HepG2 (cell line): ENCODE measurements around the gene GAREM1. TPM values are rescaled to one million over a fixed set of nuclear protein-coding genes. Genes with fewer than 3 reads are reported as not detected.

Experiments
- ATAC-seq: fragments of 200-7000 bp; cut with Tn5 transposase; 3 replicates; pipeline ENCODE4 v1.9.1; 2020; ENCODE audit warnings: mild to moderate bottlenecking, moderate library complexity
- BruUV-seq: library from RNA; stranded (reverse); fragments of 400-500 nt; replicated peaks from 2 replicates; lab custom pipeline; 2021; lab: Mats Ljungman, UMichigan
- CTCF ChIA-PET: fragments of 300-600 bp; formaldehyde crosslinking; extraction: SDS; loops from one replicate; lab custom pipeline; 2021; ENCODE audit warnings: low total read pairs, inconsistent platforms, low intra/inter-chr PET ratio; lab: Yijun Ruan, JAX
- POLR2A ChIA-PET: fragments of 350-600 bp; sonication (Branson Sonifier 250); formaldehyde crosslinking; loops from one replicate; lab custom pipeline; 2020; ENCODE audit warnings: antibody characterized with exemption, inconsistent platforms; lab: Yijun Ruan, JAX
- DNase-seq: peaks from one replicate; pipeline ENCODE4 v3.0.0-alpha.2; 2015; ENCODE audit warnings: low spot score
- FAIRE-seq: peaks from 3 replicates; lab custom pipeline; 2011; peaks lifted over from hg19 to GRCh38; lab: Jason Lieb, UNC
- H2AFZ ChIP-seq: one replicate; pipeline ENCODE4 v1.6.1; 2011; ENCODE audit warnings: low read length, inconsistent platforms
- H3K27ac ChIP-seq: fragments of 300-600 bp; 3 replicates; pipeline ENCODE4 v1.8.0; 2011; ENCODE audit warnings: mixed run types, mild to moderate bottlenecking, mixed read lengths, low read length, inconsistent platforms; ENCODE audit not compliant: insufficient read depth; ENCODE audit errors: extremely low read length
- H3K27me3 ChIP-seq, 2 experiments: fragments of 200-600 bp in 1 of 2; 2 replicates in 1 of 2; 3 replicates in 1 of 2; pipeline versions ENCODE4 v1.6.0 to v1.8.0; 2011; ENCODE audit warnings: low read length in 2 of 2, mild to moderate bottlenecking in 2 of 2, moderate library complexity in 2 of 2, inconsistent platforms in 1 of 2; ENCODE audit not compliant: insufficient read depth in 2 of 2, control insufficient read depth in 1 of 2
- H3K36me3 ChIP-seq, 2 experiments: fragments of 200-600 bp in 1 of 2; replicated peaks in 1 of 2; 2 replicates in 1 of 2; 3 replicates in 1 of 2; pipeline versions ENCODE4 v1.5.1 to v1.8.0; 2011; ENCODE audit warnings: low read length in 2 of 2, inconsistent platforms in 1 of 2; ENCODE audit not compliant: insufficient read depth in 2 of 2, control insufficient read depth in 1 of 2
- H3K4me1 ChIP-seq: 2 replicates; pipeline ENCODE4 v1.5.1; 2012; ENCODE audit warnings: low read length, inconsistent platforms; ENCODE audit not compliant: insufficient read depth
- H3K4me2 ChIP-seq: 2 replicates; pipeline ENCODE4 v1.6.0; 2011; ENCODE audit warnings: low read depth, low read length, inconsistent platforms
- H3K4me3 ChIP-seq, 3 experiments: fragments of 200-600 bp in 1 of 3; sonication (generic), shearing (Covaris generic) in 1 of 3; replicated peaks in 1 of 3; 2 replicates each; pipeline ENCODE4 v1.5.1; 2011 to 2016; ENCODE audit warnings: low read length in 3 of 3, inconsistent platforms in 2 of 3, low read depth in 2 of 3, mild to moderate bottlenecking in 2 of 3, control low read depth in 1 of 3, mixed read lengths in 1 of 3; ENCODE audit not compliant: insufficient read depth in 1 of 3
- H3K79me2 ChIP-seq: one replicate; pipeline ENCODE4 v1.6.1; 2011; ENCODE audit warnings: low read length, inconsistent platforms; ENCODE audit not compliant: insufficient read depth
- H3K9ac ChIP-seq: 2 replicates; pipeline ENCODE4 v1.6.0; 2011; ENCODE audit warnings: mild to moderate bottlenecking, low read depth, low read length, inconsistent platforms; ENCODE audit not compliant: insufficient read depth
- H3K9me3 ChIP-seq: 2 replicates; pipeline ENCODE4 v1.5.1; 2012; ENCODE audit warnings: mild to moderate bottlenecking, low read length
- H4K20me1 ChIP-seq: 2 replicates; pipeline ENCODE4 v1.6.0; 2011; ENCODE audit warnings: inconsistent platforms, mild to moderate bottlenecking, low read length, moderate library complexity; ENCODE audit not compliant: insufficient read depth
- AKNA ChIP-seq: sonication (generic); formaldehyde crosslinking; IDR thresholded peaks from 2 replicates; pipeline ENCODE4 v1.4.0; 2020; ENCODE audit warnings: missing genetic modification reagents, borderline replicate concordance
- BCL6 ChIP-seq: IDR thresholded peaks from 2 replicates; pipeline ENCODE4 v1.6.1; 2016; ENCODE audit warnings: missing genetic modification reagents, missing compliant biosample characterization
- CSRNP1 ChIP-seq: sonication (generic); formaldehyde crosslinking; IDR thresholded peaks from 2 replicates; pipeline ENCODE4 v1.8.1; 2023; ENCODE audit warnings: mild to moderate bottlenecking, missing genetic modification reagents
- EHMT2 ChIP-seq: fragments of 200-600 bp; sonication (generic); IDR thresholded peaks from 2 replicates; pipeline ENCODE4 v1.7.0; 2017; ENCODE audit warnings: antibody characterized with exemption, low read depth, low read length, borderline replicate concordance
- FLYWCH1 ChIP-seq: sonication (generic); formaldehyde crosslinking; IDR thresholded peaks from 2 replicates; pipeline ENCODE4 v1.8.1; 2023; ENCODE audit warnings: mild to moderate bottlenecking, missing genetic modification reagents
- HNF4G ChIP-seq, 2 experiments: sonication (generic) in 1 of 2; formaldehyde crosslinking in 1 of 2; IDR thresholded peaks; 2 replicates each; pipeline versions ENCODE4 v1.4.0 to v1.6.1; 2011 to 2020; ENCODE audit warnings: borderline replicate concordance in 2 of 2, low read depth in 2 of 2, mild to moderate bottlenecking in 2 of 2, low read length in 1 of 2, missing genetic modification reagents in 1 of 2, moderate library complexity in 1 of 2
- SP4 ChIP-seq: sonication (generic); formaldehyde crosslinking; IDR thresholded peaks from 2 replicates; pipeline ENCODE4 v1.8.1; 2023; ENCODE audit warnings: mild to moderate bottlenecking, missing genetic modification reagents
- TAF1 ChIP-seq: sonication (generic); formaldehyde crosslinking; IDR thresholded peaks from 2 replicates; pipeline ENCODE4 v1.4.0; 2020; ENCODE audit warnings: missing genetic modification reagents
- YEATS4 ChIP-seq: sonication (generic); formaldehyde crosslinking; IDR thresholded peaks from 2 replicates; pipeline ENCODE4 v1.4.0; 2020; ENCODE audit warnings: missing genetic modification reagents, borderline replicate concordance
- ZBTB1 ChIP-seq: sonication (generic); formaldehyde crosslinking; IDR thresholded peaks from 2 replicates; pipeline ENCODE4 v1.4.0; 2020; ENCODE audit warnings: missing genetic modification reagents, borderline replicate concordance
- ZNF331 ChIP-seq: sonication (generic); formaldehyde crosslinking; IDR thresholded peaks from 2 replicates; pipeline ENCODE4 v1.4.0; 2020; ENCODE audit warnings: missing genetic modification reagents
- WGBS: methylation state at CpG from one replicate; pipeline ENCODE4 v1.1.6; 2017; ENCODE audit warnings: low lambda C conversion rate; 5-methylcytosine and 5-hydroxymethylcytosine counted together
- in situ Hi-C: cut with HindIII; loops from 2 replicates; pipeline ENCODE4 v1.10.0; 2017; ENCODE audit warnings: low pct_unique_long_range_greater_than_20kb; ENCODE audit not compliant: extremely low pct_ligation_motif_present
- intact Hi-C: fragments of 100-400 bp; cut with micrococcal nuclease; formaldehyde crosslinking; loops from one replicate; pipeline ENCODE4 v1.10.0; 2022; ENCODE audit not compliant: unreplicated experiment
- polyA plus RNA-seq, 8 experiments: library from polyadenylated mRNA; depleted of rRNA in 3 of 8; stranded (reverse) in 7 of 8; unstranded in 1 of 8; fragments of >200 nt; fragmentation: Illumina TruSeq in 4 of 8; extraction: Trizol in 4 of 8; gene quantifications; 2 replicates each; pipeline versions ENCODE4 v1.2.1 to v1.2.3, GENCODE V29; 2011 to 2016; ENCODE audit warnings: low read depth in 4 of 8, missing spikeins in 1 of 8, mixed read lengths in 1 of 8; ENCODE audit not compliant: insufficient read depth in 1 of 8
- total RNA-seq, 5 experiments: library from RNA; depleted of rRNA; stranded (reverse); fragments of >200 nt; fragmentation: Illumina TruSeq; extraction: Trizol; gene quantifications; 2 replicates each; pipeline ENCODE4 v1.2.3, GENCODE V29; 2016; ENCODE audit warnings: low read depth in 1 of 5
- TF ChIP-seq, protein P1 (sequence below): IDR thresholded peaks from 2 replicates; pipeline ENCODE4 v1.6.1; 2016; ENCODE audit warnings: control low read depth
- TF ChIP-seq, protein P2 (sequence below): sonication (generic); formaldehyde crosslinking; IDR thresholded peaks from 2 replicates; pipeline ENCODE4 v1.8.0; 2023; ENCODE audit warnings: mild to moderate bottlenecking, missing genetic modification reagents

GAREM1 gene
- total and polyA plus RNA-seq, 2 of the 13 experiments (the other 11 are each of a cell fraction or from before 2014, with no cell fraction given) = 2.5 to 2.9 TPM

DNA sequence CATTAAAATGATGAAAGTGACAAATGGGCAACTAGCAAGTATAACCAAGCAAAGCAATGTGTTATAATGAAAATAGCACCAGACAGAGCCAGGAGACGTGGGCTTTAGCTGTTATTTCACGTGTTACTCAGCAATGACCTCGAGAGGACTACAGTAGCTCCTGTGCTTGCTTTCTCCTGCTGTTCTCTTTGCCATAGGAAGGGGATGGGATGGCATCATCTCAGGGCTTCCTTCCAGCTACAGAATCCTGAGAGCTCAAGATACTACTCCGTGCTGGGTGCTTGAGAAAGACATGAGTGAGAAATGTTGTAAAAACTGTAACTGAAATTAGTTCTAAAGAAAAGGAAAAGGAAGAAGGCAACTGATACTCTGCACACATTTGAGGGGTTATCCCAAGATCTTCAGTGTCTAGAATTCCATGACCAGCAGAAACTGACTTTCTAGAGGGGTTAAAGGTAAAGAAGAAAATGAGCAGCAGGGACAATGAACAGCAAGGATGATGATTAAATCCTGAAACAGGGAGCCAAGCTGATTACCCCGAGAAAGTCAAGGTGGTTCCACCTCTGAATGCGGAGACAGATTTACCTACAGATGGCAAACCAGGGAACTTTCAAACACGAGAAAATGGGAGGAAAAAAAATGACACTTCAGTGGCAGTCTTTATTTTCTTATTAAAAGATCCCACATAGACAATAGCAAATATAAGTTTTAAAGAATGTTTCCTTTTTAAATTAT, 33.4 kb downstream of the GAREM1 start:
- Histone ChIP-seq H3K4me3 (no peak overlapping the region), H3K9ac (no peak overlapping the region), H4K20me1 (no peaks in the 10 kb centered on the region), H3K9me3 (no peaks in the 10 kb centered on the region), H3K4me2 (no peak overlapping the region), H3K27ac (no peak overlapping the region), H3K79me2 (no peaks in the 10 kb centered on the region), H3K27me3 (no peaks in the 10 kb centered on the region), H3K4me1 (peaks cover 14% of the 10 kb centered on the region), H3K36me3 (no peaks in the 10 kb centered on the region), H2AFZ (no peak overlapping the region)
- intact Hi-C loops (no loop called here), in situ Hi-C loops (no loop called here)
- POLR2A ChIA-PET = interaction anchor here (1.4 kb wide), 1 partner anchor 34 kb away, joined by 3 read pairs; the partner anchor contains the start of gene GAREM1
- FAIRE-seq (no peak), DNase-seq (no peak), ATAC-seq (no peak)
- 85% methylated on average over 7 of the region's 7 CpGs for WGBS
- no TSS peak for BruUV-seq
- CTCF ChIA-PET = no interaction called here
- TF ChIP-seq EHMT2 = no peak
- no peak for TF ChIP-seq AKNA (CRISPR knock-in tag)
- no peak for TF ChIP-seq YEATS4 (CRISPR knock-in tag)
- TF ChIP-seq BCL6 (CRISPR knock-in tag) = no peak
- TF ChIP-seq TAF1 = no peak
- no peak for TF ChIP-seq SP4
- TF ChIP-seq, protein P1, sequence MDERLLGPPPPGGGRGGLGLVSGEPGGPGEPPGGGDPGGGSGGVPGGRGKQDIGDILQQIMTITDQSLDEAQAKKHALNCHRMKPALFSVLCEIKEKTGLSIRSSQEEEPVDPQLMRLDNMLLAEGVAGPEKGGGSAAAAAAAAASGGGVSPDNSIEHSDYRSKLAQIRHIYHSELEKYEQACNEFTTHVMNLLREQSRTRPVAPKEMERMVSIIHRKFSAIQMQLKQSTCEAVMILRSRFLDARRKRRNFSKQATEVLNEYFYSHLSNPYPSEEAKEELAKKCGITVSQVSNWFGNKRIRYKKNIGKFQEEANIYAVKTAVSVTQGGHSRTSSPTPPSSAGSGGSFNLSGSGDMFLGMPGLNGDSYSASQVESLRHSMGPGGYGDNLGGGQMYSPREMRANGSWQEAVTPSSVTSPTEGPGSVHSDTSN (CRISPR knock-in tag) = no peak
- TF ChIP-seq, protein P2, sequence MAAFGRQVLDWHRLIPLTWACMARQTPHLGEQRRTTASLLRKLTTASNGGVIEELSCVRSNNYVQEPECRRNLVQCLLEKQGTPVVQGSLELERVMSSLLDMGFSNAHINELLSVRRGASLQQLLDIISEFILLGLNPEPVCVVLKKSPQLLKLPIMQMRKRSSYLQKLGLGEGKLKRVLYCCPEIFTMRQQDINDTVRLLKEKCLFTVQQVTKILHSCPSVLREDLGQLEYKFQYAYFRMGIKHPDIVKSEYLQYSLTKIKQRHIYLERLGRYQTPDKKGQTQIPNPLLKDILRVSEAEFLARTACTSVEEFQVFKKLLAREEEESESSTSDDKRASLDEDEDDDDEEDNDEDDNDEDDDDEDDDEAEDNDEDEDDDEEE (CRISPR knock-in tag) = no peak
- TF ChIP-seq ZBTB1 (CRISPR knock-in tag) = no peak
- TF ChIP-seq HNF4G (IDR thresholded peaks at IDR 0.05; ENCODE audit: borderline replicate concordance, low read depth, low read length) = no peak
- TF ChIP-seq HNF4G (CRISPR knock-in tag; IDR thresholded peaks at IDR 0.05; ENCODE audit: borderline replicate concordance, low read depth) = no peak
- TF ChIP-seq ZNF331 (CRISPR knock-in tag) = no peak
- no peak for TF ChIP-seq CSRNP1 (CRISPR knock-in tag)
- TF ChIP-seq FLYWCH1 (CRISPR knock-in tag) = no peak
